Right atrium auricular region (tissue), 2 donors: ENCODE results near the gene MAP3K21. TPM values are rescaled to one million over a fixed set of nuclear protein-coding genes. Genes with fewer than 3 reads are reported as not detected.

Experiments used
- DNase-seq: peaks from one replicate; pipeline ENCODE4 v3.0.0-alpha.2; 2019; ENCODE audit warnings: low spot score
- H3K27ac ChIP-seq, 2 donors: fragments of 200-600 bp; sonication (generic); 1 replicate in 1 of 2; 2 replicates in 1 of 2; pipeline ENCODE4 v1.5.1; 2016 to 2019
- H3K27me3 ChIP-seq, 2 donors: fragments of 200-600 bp; sonication (generic); one replicate each; pipeline versions ENCODE4 v1.5.1 to v1.6.0; 2017 to 2019
- H3K36me3 ChIP-seq: fragments of 200-600 bp; sonication (generic); one replicate; pipeline ENCODE4 v1.5.1; 2016
- H3K4me1 ChIP-seq, 2 donors: fragments of 200-600 bp; sonication (generic); one replicate each; pipeline versions ENCODE4 v1.5.1 to v1.6.0; 2017 to 2019
- H3K4me3 ChIP-seq, 2 donors: fragments of 200-600 bp; sonication (generic); 1 replicate in 1 of 2; 2 replicates in 1 of 2; pipeline ENCODE4 v1.5.1; 2017 to 2019; ENCODE audit warnings: mild to moderate bottlenecking in 1 of 2, moderate library complexity in 1 of 2
- H3K9me3 ChIP-seq, 2 donors: fragments of 200-600 bp; sonication (generic); one replicate each; pipeline ENCODE4 v1.5.1; 2019
- CTCF ChIP-seq, 2 donors: fragments of 200-600 bp; sonication (generic); IDR thresholded peaks; one replicate each; pipeline ENCODE4 v1.5.1; 2019; ENCODE audit warnings: antibody characterized with exemption in 2 of 2
- total RNA-seq, 2 donors: library from RNA; depleted of rRNA; stranded (reverse); fragments of >200 nt; gene quantifications; one replicate each; pipeline ENCODE4 v1.1.0, GENCODE V29; 2016

The MAP3K21 gene
- total RNA-seq, 2 donors from 2014 or later: 1.2 to 1.4 TPM

- no peaks in the 10 kb centered on the region for H3K9me3 ChIP-seq
- no peaks in the 10 kb centered on the region for H3K27me3 ChIP-seq
- no peak overlapping the region for H3K27ac ChIP-seq
- H3K36me3 ChIP-seq: no peaks in the 10 kb centered on the region
- no peak for DNase-seq
- no peaks in the 10 kb centered on the region for H3K4me1 ChIP-seq
- no peak for TF ChIP-seq CTCF (IDR thresholded peaks at IDR 0.05)
- no peak overlapping the region for H3K4me3 ChIP-seq
Observed at GRCh38 chr1:233386336-233386735, 58.8 kb downstream of the MAP3K21 start.

- Histone ChIP-seq H3K27me3 (no peaks in the 10 kb centered on the region), H3K4me3 (no peak overlapping the region), H3K9me3 (no peaks in the 10 kb centered on the region), H3K27ac (no peak overlapping the region), H3K36me3 (no peaks in the 10 kb centered on the region), H3K4me1 (no peaks in the 10 kb centered on the region)
- DNase-seq: no peak
- TF ChIP-seq CTCF (IDR thresholded peaks at IDR 0.05): no peak
Observed at GRCh38 chr1:233387585-233387984, 60.1 kb downstream of the MAP3K21 start.

GRCh38 chr1:233389169-233389568 is 61.6 kb downstream of the MAP3K21 start:
- no peak for DNase-seq
- no peak overlapping the region for H3K4me3 ChIP-seq
- no peak overlapping the region for H3K27ac ChIP-seq
- no peak for TF ChIP-seq CTCF (IDR thresholded peaks at IDR 0.05)
- no peaks in the 10 kb centered on the region for H3K36me3 ChIP-seq
- H3K27me3 ChIP-seq: no peaks in the 10 kb centered on the region
- H3K9me3 ChIP-seq: no peaks in the 10 kb centered on the region
- H3K4me1 ChIP-seq: no peaks in the 10 kb centered on the region

- TF ChIP-seq CTCF (IDR thresholded peaks at IDR 0.05): no peak
- no peaks in the 10 kb centered on the region for H3K9me3 ChIP-seq
- no peaks in the 10 kb centered on the region for H3K36me3 ChIP-seq
- DNase-seq: no peak
- no peak overlapping the region for H3K27ac ChIP-seq
- H3K4me1 ChIP-seq: no peaks in the 10 kb centered on the region
- no peak overlapping the region for H3K4me3 ChIP-seq
- H3K27me3 ChIP-seq: no peaks in the 10 kb centered on the region
Observed at GRCh38 chr1:233389893-233390292, 62.4 kb downstream of the MAP3K21 start.

GRCh38 chr1:233390842-233391737 is 63.6 kb downstream of the MAP3K21 start:
- Histone ChIP-seq H3K9me3 (no peaks in the 10 kb centered on the region), H3K4me1 (no peaks in the 10 kb centered on the region), H3K36me3 (no peaks in the 10 kb centered on the region), H3K27ac (no peak overlapping the region), H3K27me3 (no peaks in the 10 kb centered on the region), H3K4me3 (no peak overlapping the region)
- TF ChIP-seq CTCF (IDR thresholded peaks at IDR 0.05): no peak
- no peak for DNase-seq
